CD4-positive, alpha-beta T cell treated with Interleukin-21 for 1 hour (primary cell): Measurements from ENCODE around the gene CAMK1G.

Experiments used
- DNase-seq: peaks from one replicate; pipeline ENCODE4 v3.0.0-alpha.2; 2020

CAMK1G gene

GRCh38 chr1:209583408-209583807, at the start of gene CAMK1G:
Gene CAMK1G, plus strand, starts transcription at chr1:209583714. Its CDS starts 11,270 bp downstream, at chr1:209594984.
- no peak for DNase-seq

GRCh38 chr1:209534496-209535250, 48.8 kb upstream of the CAMK1G start:
- no peak for DNase-seq

GRCh38 chr1:209536843-209537242, 46.7 kb upstream of the CAMK1G start:
- no peak for DNase-seq

- DNase-seq: no peak
Observed at GRCh38 chr1:209537336-209538114, 46.0 kb upstream of the CAMK1G start.

GRCh38 chr1:209539576-209539975, 43.9 kb upstream of the CAMK1G start:
- no peak for DNase-seq

GRCh38 chr1:209542585-209542984, 40.9 kb upstream of the CAMK1G start:
- no peak for DNase-seq

- no peak for DNase-seq
Observed at GRCh38 chr1:209544098-209544497, 39.4 kb upstream of the CAMK1G start.

- no peak for DNase-seq
Observed at GRCh38 chr1:209545423-209545822, 38.1 kb upstream of the CAMK1G start.

- no peak for DNase-seq
Observed at GRCh38 chr1:209546390-209547085, 37.0 kb upstream of the CAMK1G start.

GRCh38 chr1:209547626-209548025, 35.9 kb upstream of the CAMK1G start:
- DNase-seq: no peak

GRCh38 chr1:209549443-209550205, 33.9 kb upstream of the CAMK1G start:
- no peak for DNase-seq

GRCh38 chr1:209550519-209550918, 33.0 kb upstream of the CAMK1G start:
- no peak for DNase-seq

GRCh38 chr1:209552406-209553264, 30.9 kb upstream of the CAMK1G start:
- no peak for DNase-seq

- no peak for DNase-seq
Observed at GRCh38 chr1:209554761-209555611, 28.5 kb upstream of the CAMK1G start.

GRCh38 chr1:209556162-209556690, 27.3 kb upstream of the CAMK1G start:
- DNase-seq: no peak

GRCh38 chr1:209557221-209557620, 26.3 kb upstream of the CAMK1G start:
- no peak for DNase-seq

- DNase-seq: no peak
Observed at GRCh38 chr1:209560529-209560928, 23.0 kb upstream of the CAMK1G start.

- DNase-seq: no peak
Observed at GRCh38 chr1:209560952-209561351, 22.6 kb upstream of the CAMK1G start.

GRCh38 chr1:209561532-209561931, 22.0 kb upstream of the CAMK1G start:
- DNase-seq: no peak

- DNase-seq: no peak
Observed at GRCh38 chr1:209564849-209565248, 18.7 kb upstream of the CAMK1G start.
